ENCODE data around the gene TUBB3.
"Not testable (repeated sequence)": the region's sequence is repeated elsewhere in the genome, so short reads cannot be mapped to it uniquely, and the experiment has no call there.

The TUBB3 gene

GRCh38 chr16:89949121-89949742 is 26.1 kb downstream of the TUBB3 start:
- no peak for DNase-seq

- no peak for DNase-seq
Measured at GRCh38 chr16:89949756-89950155, 26.6 kb downstream of the TUBB3 start.

- DNase-seq = no peak
Measured at GRCh38 chr16:89951509-89951908, 28.4 kb downstream of the TUBB3 start.

- no peak for DNase-seq
Measured at GRCh38 chr16:89952049-89952448, 28.9 kb downstream of the TUBB3 start.

GRCh38 chr16:89952551-89952950 is 29.4 kb downstream of the TUBB3 start:
- no peak for DNase-seq

- no peak for DNase-seq
Measured at GRCh38 chr16:89953671-89954406, 30.7 kb downstream of the TUBB3 start.

GRCh38 chr16:89954462-89954861 is 31.3 kb downstream of the TUBB3 start:
- DNase-seq = no peak

GRCh38 chr16:89955001-89955685 is 32.0 kb downstream of the TUBB3 start:
- no peak for DNase-seq

GRCh38 chr16:89956505-89957215 is 33.5 kb downstream of the TUBB3 start:
- no peak for DNase-seq

GRCh38 chr16:89957216-89957785 is 34.2 kb downstream of the TUBB3 start:
- DNase-seq = no peak

GRCh38 chr16:89958068-89958467 is 34.9 kb downstream of the TUBB3 start:
- no peak for DNase-seq

GRCh38 chr16:89958596-89958995 is 35.5 kb downstream of the TUBB3 start:
- no peak for DNase-seq

- no peak for DNase-seq
Measured at GRCh38 chr16:89960966-89961365, 37.8 kb downstream of the TUBB3 start.

- no peak for DNase-seq
Measured at GRCh38 chr16:89961920-89962319, 38.8 kb downstream of the TUBB3 start.

- DNase-seq = no peak
Measured at GRCh38 chr16:89962754-89963498, 39.8 kb downstream of the TUBB3 start.

GRCh38 chr16:89964201-89964600 is 41.1 kb downstream of the TUBB3 start:
- no peak for DNase-seq

GRCh38 chr16:89965447-89966225 is 42.5 kb downstream of the TUBB3 start:
- DNase-seq = no peak

GRCh38 chr16:89966756-89967155 is 43.6 kb downstream of the TUBB3 start:
- DNase-seq = no peak

GRCh38 chr16:89967436-89967835 is 44.3 kb downstream of the TUBB3 start:
- DNase-seq = not testable (repeated sequence)

GRCh38 chr16:89968074-89968473 is 44.9 kb downstream of the TUBB3 start:
- not testable (repeated sequence) for DNase-seq

- no peak for DNase-seq
Measured at GRCh38 chr16:89969741-89970410, 46.7 kb downstream of the TUBB3 start.

Measured in hippocampal formation (tissue), 2 donors.